ENCODE data around the gene RETSAT.
"Not testable (repeated sequence)": the region's sequence is repeated elsewhere in the genome, so short reads cannot be mapped to it uniquely, and the experiment has no call there.

Gene RETSAT

GRCh38 chr2:85330839-85331636, 23.3 kb downstream of the RETSAT start:
- no peak for DNase-seq (ENCODE audit: low read depth in 2 of 2)

- DNase-seq (ENCODE audit: low read depth in 2 of 2), result not testable (repeated sequence)
Measured at GRCh38 chr2:85329701-85330100, 24.6 kb downstream of the RETSAT start.

GRCh38 chr2:85329181-85329651, 25.1 kb downstream of the RETSAT start:
- no peak for DNase-seq (ENCODE audit: low read depth in 2 of 2)

GRCh38 chr2:85327822-85328617, 26.3 kb downstream of the RETSAT start, which contains the start of gene TGOLN2:
Gene TGOLN2, minus strand, starts transcription at chr2:85327989. Its CDS starts 27 bp downstream, at chr2:85327962.
- peak; percentile 83 to 87 for DNase-seq (ENCODE audit: low read depth in 2 of 2)

- DNase-seq (ENCODE audit: low read depth in 2 of 2), result peak in 1 of 2 donors; percentile 13
Measured at GRCh38 chr2:85327160-85327821, 27.0 kb downstream of the RETSAT start.

- no peak for DNase-seq (ENCODE audit: low read depth in 2 of 2)
Measured at GRCh38 chr2:85326406-85327159, 27.7 kb downstream of the RETSAT start.

GRCh38 chr2:85325466-85325811, 28.9 kb downstream of the RETSAT start:
- DNase-seq (ENCODE audit: low read depth in 2 of 2), result no peak

- DNase-seq (ENCODE audit: low read depth in 2 of 2), result no peak
Measured at GRCh38 chr2:85324639-85325465, 29.5 kb downstream of the RETSAT start.

GRCh38 chr2:85323988-85324367, 30.4 kb downstream of the RETSAT start:
- not testable (repeated sequence) for DNase-seq (ENCODE audit: low read depth in 2 of 2)

- no peak for DNase-seq (ENCODE audit: low read depth in 2 of 2)
Measured at GRCh38 chr2:85323351-85323987, 30.9 kb downstream of the RETSAT start.

- no peak for DNase-seq (ENCODE audit: low read depth in 2 of 2)
Measured at GRCh38 chr2:85319796-85320195, 34.5 kb downstream of the RETSAT start.

- no peak for DNase-seq (ENCODE audit: low read depth in 2 of 2)
Measured at GRCh38 chr2:85318222-85319074, 35.9 kb downstream of the RETSAT start.

GRCh38 chr2:85315921-85316320, 38.4 kb downstream of the RETSAT start:
- DNase-seq (ENCODE audit: low read depth in 2 of 2), result not testable (repeated sequence)

GRCh38 chr2:85314884-85315242, 39.5 kb downstream of the RETSAT start:
- no peak for DNase-seq (ENCODE audit: low read depth in 2 of 2)

- DNase-seq (ENCODE audit: low read depth in 2 of 2), result no peak
Measured at GRCh38 chr2:85312404-85312803, 41.9 kb downstream of the RETSAT start.

GRCh38 chr2:85310330-85310729, 44.0 kb downstream of the RETSAT start:
- no peak for DNase-seq (ENCODE audit: low read depth in 2 of 2)

GRCh38 chr2:85309699-85310321, 44.5 kb downstream of the RETSAT start:
- no peak for DNase-seq (ENCODE audit: low read depth in 2 of 2)

- DNase-seq (ENCODE audit: low read depth in 2 of 2), result no peak
Measured at GRCh38 chr2:85308896-85309555, 45.3 kb downstream of the RETSAT start.
